Fibroblast of mammary gland (primary cell): Measurements from ENCODE around the gene TTBK2.

Experiments used
- DNase-seq: peaks from one replicate; pipeline ENCODE4 v3.0.0-alpha.2; 2010; ENCODE audit warnings: low read depth
- H3K4me3 ChIP-seq: 2 replicates; pipeline ENCODE4 v1.5.1; 2011; ENCODE audit warnings: low read depth, mild to moderate bottlenecking, low read length, moderate library complexity; ENCODE audit not compliant: control insufficient read depth
- CTCF ChIP-seq: conservative IDR thresholded peaks from 2 replicates; pipeline ENCODE4 v1.5.1; 2011; ENCODE audit warnings: low read depth, low read length, inconsistent platforms; ENCODE audit not compliant: control insufficient read depth, insufficient read depth

TTBK2 gene

GRCh38 chr15:42879443-42879842 is 41.1 kb downstream of the TTBK2 start:
- TF ChIP-seq CTCF: no peak
- H3K4me3 ChIP-seq: no peak overlapping the region
- no peak for DNase-seq

DNA sequence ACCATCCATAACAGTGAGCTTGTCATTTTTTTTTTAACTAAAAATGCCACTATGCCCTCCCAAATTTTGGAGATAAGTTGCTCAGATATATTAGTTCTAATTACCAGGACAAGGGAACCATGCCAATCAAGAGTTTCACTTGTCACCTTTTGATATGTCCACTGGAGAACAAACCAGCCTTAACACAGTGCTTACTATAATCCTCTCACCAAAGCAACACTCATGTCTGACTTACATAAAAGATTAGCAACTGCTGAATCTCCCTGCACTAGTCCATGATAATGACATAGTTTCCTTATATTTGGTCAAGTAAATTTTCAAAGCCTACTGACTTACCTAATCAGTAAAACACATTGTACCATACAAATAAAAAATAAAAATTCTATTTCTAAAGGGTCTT is 44.4 kb downstream of the TTBK2 start:
- TF ChIP-seq CTCF: no peak
- DNase-seq: no peak
- H3K4me3 ChIP-seq: no peak overlapping the region

GRCh38 chr15:42868683-42869082 is 51.9 kb downstream of the TTBK2 start:
- DNase-seq: no peak
- TF ChIP-seq CTCF: no peak
- H3K4me3 ChIP-seq: no peak overlapping the region

DNA sequence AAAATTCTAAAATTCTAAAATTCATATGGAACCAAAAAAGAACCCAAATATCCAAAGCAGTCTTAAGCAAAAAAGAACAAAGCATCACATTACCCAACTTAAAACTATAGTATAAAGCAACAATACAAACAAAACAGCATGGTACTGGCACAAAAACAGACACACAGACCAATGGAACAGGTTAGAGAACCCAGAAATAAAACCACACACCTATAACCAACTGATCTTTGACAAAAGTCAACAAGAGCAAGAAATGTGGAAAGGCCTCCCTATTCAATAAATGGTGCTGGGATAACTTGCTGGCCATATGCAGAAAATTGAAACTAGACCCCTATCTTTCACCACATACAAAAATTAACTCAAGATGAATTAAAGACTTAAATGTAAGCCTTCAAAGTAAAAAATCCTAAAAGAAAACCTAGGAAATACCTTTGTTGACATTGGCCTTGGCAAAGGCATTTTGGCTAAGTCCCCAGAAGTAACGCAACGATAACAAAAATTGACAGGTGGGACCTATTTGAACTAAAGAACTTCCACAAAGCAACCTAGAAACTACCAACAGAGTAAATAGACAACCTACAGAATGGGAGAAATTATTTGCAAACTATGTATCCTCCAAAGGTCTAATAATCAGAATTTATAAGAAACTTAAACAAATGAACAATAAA is 56.9 kb downstream of the TTBK2 start:
- no peak for DNase-seq
- no peak overlapping the region for H3K4me3 ChIP-seq
- TF ChIP-seq CTCF: no peak

DNA sequence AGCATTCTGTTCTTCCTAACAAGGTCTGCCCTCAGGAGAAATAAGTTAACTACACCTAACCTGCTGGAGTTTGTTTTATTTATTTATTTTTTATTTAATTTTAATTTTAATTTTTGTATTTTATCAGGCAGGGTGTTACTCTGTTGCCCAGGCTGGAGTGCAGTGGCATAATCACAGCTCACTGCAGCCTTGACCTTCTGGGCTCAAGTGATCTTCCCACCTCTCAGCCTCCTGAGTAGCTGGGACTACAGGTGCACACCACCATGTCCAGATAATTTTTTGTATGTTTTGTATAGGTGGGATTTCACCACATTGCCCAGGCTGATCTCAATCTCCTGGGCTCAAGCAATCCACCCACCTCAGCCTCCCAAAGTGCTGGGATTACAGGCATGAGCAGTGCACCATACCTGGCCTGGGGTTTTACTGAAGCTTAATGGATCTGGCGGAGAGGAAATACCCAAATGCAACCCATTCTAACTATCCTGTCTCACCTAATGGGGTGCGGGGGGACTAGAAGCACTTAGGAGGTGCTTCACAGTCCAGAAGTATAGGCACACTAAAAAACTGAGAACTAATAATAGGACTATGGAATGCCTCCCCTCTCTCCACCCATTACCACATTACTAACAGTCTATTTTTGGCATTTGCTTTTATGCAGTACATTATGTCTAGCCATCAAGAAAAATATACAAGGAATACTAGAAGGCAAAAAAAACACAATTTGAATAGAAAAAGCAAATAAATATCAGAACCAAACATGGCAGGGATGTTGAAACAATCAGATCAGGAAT is 61.4 kb downstream of the TTBK2 start:
- TF ChIP-seq CTCF: no peak
- DNase-seq: no peak

DNA sequence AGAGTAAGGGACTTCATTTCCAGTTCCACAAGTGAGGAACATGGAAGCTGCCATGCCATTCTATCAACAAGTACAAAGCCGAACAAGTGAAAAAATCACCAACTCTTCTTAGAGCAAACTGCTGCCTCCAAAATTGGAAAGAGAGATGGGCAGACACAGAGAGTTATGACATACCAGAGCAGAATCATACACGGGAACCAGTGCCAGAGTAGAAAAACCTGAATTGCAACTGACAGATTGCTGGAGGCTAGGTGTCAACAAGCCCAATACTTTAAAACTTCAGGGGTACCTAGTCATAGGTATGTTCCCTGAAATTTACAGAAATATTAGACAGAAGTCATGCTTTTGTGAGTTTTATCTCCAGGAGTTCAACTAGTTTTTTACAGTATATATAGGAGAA is 62.0 kb downstream of the TTBK2 start:
- DNase-seq: no peak
- TF ChIP-seq CTCF: no peak
- no peak overlapping the region for H3K4me3 ChIP-seq

More for the DNA sequence above, 61.4 kb downstream of the TTBK2 start:
- no peak overlapping the region for H3K4me3 ChIP-seq
